Astrocyte of the cerebellum (primary cell): Measurements from ENCODE around the gene NUP188.

Source experiments
- DNase-seq: peaks from one replicate; pipeline ENCODE4 v3.0.0-alpha.2; 2011; ENCODE audit warnings: low read depth
- H3K4me3 ChIP-seq: 2 replicates; pipeline ENCODE4 v1.5.1; 2011; ENCODE audit warnings: mild to moderate bottlenecking, low read depth, low read length, moderate library complexity
- in situ Hi-C: cut with HindIII; loops from 2 replicates; pipeline ENCODE4 v1.10.0; 2017; ENCODE audit warnings: low sequenced_read_pairs
- TF ChIP-seq, protein P1 (sequence below): IDR thresholded peaks from 2 replicates; pipeline ENCODE4 v1.5.1; 2012; ENCODE audit warnings: low read length, low read depth, moderate library complexity, mild to moderate bottlenecking; ENCODE audit errors: missing control alignments

Gene NUP188

GRCh38 chr9:128933731-128934130, 13.8 kb upstream of the NUP188 start:
- in situ Hi-C loops: no loop called here
- H3K4me3 ChIP-seq: no peak overlapping the region
- TF ChIP-seq, protein P1, sequence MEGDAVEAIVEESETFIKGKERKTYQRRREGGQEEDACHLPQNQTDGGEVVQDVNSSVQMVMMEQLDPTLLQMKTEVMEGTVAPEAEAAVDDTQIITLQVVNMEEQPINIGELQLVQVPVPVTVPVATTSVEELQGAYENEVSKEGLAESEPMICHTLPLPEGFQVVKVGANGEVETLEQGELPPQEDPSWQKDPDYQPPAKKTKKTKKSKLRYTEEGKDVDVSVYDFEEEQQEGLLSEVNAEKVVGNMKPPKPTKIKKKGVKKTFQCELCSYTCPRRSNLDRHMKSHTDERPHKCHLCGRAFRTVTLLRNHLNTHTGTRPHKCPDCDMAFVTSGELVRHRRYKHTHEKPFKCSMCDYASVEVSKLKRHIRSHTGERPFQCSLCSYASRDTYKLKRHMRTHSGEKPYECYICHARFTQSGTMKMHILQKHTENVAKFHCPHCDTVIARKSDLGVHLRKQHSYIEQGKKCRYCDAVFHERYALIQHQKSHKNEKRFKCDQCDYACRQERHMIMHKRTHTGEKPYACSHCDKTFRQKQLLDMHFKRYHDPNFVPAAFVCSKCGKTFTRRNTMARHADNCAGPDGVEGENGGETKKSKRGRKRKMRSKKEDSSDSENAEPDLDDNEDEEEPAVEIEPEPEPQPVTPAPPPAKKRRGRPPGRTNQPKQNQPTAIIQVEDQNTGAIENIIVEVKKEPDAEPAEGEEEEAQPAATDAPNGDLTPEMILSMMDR: no peak
- no peak for DNase-seq

DNA sequence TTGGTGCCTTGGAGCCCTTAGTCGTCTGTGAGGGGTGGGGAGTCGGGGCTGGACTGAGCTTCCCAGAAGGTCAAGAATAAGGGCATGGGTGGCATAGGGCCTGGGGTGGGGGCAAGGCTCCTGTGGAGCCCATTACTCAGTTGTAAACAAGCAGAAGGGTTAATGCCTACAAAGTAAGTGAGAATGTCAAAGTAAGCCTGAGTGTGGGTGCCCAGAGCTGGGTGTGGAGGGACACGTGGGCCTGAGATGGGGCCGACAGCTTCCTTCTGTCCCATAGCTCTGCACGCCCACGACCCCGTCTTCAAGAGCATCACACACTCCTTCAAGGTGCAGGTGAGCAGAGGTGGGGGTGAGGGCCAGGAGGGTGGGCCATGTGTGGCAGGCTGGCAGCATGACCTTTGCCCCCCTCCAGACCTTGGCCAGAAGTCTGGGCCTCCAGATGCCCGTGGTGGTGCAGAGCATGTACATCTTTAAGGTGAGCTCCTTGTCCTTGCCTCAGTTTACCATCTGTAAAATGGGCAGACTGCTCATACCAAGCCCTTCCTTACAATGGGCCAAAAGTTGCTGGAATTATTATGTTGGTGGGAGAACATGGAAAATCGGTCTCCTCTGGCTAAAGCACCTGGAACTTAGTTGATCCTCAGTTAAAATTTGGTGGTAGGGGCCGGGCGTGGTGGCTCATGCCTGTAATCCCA, 11.2 kb upstream of the NUP188 start:
- no peak overlapping the region for H3K4me3 ChIP-seq
- DNase-seq: no peak
- in situ Hi-C loops: no loop called here
- TF ChIP-seq, protein P1: no peak

DNA sequence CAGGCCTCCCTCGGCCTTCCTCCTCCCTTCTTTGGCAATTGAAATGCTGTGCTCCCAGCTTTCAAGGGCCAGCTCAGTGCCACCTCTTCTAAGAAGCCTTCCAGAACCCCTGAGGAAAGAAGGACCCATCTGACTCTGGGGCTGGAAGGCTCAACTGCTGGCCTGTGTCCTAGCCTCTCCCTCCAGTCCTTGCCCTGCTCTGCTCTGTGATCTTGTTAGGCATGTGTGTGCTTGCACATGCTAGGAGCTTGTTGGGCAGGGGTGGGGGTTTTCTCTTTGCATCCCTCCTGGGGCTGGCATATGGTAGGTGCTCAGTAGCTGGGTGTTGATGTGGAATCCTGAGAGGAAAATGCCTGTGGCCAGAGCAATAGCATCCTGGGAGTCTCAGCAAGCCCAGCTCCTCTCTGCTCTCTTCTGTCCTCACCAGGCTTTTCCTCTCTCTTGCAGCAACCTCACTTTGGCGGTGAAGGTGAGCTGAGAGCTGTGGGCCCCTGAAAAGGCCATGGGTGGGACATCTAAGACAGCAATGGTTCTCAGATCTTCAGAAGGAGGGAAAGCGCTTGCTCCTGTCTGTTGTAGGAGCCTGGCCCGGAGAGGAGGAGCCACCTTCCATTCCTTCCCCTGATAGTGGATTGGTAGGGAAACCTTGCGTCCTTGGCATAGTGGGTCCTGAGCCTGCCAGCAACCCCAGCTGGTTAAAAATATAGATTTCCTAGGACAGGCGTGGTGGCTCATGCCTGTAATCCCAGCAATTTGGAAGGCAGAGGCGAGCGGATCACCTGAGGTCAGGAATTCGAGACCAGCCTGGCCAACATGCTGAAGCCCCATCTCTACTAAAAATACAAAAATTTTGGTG, 10.0 kb upstream of the NUP188 start:
- no peak for DNase-seq
- no peak overlapping the region for H3K4me3 ChIP-seq
- in situ Hi-C loops: no loop called here
- TF ChIP-seq, protein P1: no peak

DNA sequence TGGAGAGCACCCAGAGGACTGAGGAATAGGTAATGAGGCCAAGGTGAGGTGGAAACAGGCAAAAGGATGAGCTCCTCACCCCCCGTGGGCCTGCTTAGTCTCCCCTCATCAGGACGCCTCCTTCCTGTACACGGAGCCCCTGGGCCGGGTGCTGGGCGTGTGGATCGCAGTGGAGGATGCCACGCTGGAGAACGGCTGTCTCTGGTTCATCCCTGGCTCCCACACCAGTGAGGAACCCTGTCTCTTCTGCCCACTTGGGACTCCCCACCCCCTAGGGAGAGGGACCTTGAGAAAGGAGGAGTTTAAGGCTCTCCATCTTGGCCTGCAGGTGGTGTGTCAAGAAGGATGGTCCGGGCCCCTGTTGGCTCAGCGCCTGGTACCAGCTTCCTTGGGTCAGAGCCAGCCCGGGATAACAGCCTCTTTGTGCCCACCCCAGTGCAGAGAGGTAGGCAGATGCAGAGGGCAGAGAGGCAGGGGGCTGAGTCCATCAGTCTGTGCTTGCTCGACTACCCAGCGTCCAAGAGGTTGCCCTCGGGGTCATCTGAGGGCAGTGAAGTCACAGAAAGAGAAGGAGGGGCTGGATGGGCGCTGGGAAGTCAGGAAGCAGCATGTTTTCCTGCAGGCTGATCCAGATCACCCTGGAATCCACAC, 7.1 kb upstream of the NUP188 start:
- in situ Hi-C loops: no loop called here
- TF ChIP-seq, protein P1: no peak

DNA sequence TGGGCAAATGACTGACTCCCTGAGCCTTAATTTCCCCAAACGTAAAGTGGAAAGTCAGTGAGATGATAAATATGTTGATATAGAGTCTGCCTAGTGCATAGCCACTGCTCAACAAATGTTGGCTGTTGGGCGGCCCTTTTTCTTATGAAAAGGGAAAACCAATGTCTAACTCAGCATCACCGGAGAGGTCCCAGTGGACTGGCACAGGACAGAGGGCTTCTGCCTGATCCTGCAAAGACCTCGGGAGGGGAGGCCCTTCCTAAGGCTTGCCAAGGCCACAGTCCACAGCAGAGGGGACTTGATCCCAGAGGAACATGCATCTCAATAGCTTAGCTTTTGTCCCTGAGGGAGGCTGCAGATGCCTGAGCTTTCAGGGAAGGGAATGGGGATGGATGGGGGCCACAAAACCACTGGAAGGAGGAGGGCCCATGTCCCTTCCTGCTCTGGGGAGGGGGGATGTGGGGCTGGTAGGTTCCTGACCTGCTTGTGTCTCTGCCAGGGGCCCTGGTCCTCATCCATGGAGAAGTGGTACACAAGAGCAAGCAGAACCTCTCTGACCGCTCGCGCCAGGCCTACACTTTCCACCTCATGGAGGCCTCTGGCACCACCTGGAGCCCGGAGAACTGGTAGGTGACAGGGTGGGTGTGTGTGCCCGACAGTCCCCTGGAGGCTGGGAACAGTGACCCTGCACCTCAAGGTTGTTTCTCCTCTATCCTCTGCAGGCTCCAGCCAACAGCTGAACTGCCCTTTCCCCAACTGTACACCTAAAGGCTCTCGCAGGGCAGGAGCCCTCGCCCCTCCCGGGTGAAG, 6.3 kb upstream of the NUP188 start:
- TF ChIP-seq, protein P1: no peak
- no peak overlapping the region for H3K4me3 ChIP-seq
- no peak for DNase-seq
- in situ Hi-C loops: no loop called here

More for the DNA sequence above, 7.1 kb upstream of the NUP188 start:
- H3K4me3 ChIP-seq: no peak overlapping the region
- DNase-seq: no peak
